NCI-H187 (cell line): ENCODE results near the gene PRG3.
A peak's percentile ranks its signal among the peaks of the same experiment; 100 is the strongest.

Source experiments
- DNase-seq, 2 experiments: peaks; one replicate each; lab custom pipeline; 2025; lab: John Stamatoyannopoulos, UW

Gene PRG3

DNA sequence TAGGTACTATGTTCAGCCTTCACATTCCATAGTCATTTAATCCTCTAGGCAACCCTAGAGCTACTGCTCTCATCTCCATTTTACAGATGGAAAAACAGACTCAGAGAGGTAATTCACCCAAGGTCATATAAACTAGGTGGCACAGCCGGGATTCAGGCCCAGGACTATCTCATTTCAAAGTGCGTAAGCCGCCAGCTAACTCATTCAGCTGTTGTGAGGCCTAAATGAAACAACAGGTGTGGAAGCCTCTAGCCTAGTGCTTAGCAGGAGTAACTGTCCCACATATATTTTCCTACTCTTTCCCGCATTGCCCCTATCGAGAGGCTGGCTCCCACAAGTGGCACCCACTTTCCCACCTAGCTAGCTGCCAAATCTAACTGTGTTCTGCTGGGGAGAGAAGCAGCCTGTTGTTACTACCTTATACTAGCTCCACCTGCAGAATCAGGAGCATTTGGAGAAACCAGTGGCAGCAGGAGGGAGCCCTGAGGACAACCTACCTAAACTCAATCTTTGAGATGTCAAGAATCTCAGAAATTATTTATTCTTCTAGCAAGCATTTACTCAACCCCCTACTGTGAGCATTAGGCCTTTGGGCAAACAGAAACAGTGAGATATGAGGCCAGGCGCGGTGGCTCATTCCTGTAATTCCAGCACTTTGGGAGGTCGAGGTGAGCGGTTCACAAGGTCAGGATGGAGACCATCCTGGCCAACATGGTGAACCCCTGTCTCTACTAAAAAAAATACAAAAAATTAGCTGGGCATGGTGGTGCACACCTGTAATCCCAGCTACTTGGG lies 20.9 kb downstream of the PRG3 start:
- no peak for DNase-seq

DNA sequence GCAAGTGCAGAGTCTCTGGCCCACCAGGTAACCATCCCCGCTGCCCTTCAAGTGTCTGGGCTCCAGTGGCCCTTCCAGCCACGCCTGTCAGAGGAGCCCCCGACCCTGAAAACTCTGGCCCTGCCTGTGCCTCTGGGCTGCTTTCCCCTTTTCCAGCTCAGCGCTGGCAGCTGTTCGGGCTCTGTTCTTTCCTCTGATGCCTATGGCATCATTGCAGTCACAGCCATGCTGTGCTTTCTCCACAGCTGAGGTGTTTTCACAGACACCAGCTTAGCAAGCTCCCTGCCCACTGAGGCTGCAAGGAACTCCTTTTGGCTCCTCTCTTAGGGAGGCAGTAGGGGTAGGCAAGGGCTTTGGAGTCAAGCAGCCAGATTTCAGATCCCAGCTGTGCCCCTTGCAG lies 21.6 kb downstream of the PRG3 start:
- DNase-seq = no peak

DNA sequence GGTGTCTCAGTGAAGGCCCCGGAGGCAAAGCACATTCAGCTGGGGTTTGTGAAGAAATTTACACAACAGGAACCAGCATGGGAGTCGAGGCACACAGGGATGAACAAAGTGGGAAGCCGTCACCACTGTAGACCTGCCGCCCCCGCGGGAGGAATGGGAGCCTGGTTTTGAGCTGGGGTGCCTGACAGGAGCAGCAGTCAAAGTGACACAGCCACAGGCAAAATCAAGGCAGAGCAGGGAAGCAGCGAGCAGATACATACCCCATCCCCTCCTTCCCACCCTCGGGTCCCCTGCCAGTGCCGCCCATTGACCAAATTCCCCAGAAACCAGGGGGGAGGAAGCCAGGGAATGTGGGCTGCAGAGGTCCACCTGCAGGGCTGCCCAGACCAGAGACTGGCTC lies 22.0 kb downstream of the PRG3 start:
- no peak for DNase-seq

DNA sequence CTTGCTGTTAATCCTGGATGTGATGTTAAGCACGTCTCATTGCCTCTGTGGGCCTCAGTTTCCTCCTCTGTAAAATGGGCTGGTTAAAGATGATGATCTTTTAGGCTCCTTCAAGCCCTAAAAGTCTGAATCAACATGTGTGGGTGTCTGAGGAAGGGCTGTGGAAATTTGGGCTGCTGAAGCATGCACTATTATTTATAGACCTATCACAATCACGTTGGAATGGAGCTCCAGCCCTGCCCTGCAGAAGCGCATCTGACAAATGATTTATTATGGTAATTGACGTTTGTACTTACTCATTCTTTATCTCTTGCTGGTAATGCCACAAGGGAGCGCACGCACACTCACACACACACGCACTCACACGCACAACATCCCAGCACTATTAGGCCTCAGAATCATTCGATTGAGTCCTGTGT lies 22.4 kb downstream of the PRG3 start:
- DNase-seq = no peak

DNA sequence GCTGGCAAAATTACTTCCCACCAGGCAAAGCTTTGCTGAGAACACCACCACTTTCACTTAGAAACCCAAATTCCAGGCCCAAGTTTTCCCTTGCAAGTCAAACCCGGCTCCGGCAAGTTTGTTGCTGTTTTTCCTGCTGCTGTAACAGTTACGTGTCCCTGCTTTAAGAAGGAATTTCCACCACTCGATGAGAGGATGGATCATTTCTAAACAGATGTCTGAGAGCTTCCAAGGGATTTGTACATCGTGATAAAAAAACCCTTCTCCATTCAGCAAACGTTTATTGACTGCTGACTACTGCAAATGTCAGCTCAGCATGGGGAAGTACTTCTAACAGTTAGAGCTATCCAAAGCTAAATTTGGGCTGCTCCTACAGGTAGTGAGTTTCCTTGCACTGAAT lies 23.1 kb downstream of the PRG3 start:
- no peak for DNase-seq

DNA sequence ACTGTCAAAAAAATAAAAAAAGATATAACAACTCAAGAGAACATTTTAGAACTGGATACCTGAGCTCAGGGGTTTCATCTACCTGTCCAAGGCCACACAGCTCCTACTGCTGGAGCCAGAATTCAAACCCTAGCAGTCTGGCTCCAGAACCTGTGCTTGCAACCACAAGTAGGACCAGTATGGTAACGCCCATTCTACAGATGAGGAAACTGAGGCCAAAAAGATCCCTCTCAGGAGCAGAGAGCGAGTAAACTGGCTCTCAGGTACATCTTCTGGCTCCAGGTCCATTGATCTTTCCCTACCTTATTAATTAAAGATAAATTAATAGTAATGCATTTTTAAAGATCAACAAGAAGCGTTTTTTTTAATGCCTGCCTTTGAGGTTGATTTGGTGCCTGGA lies 23.6 kb downstream of the PRG3 start:
- DNase-seq = no peak

DNA sequence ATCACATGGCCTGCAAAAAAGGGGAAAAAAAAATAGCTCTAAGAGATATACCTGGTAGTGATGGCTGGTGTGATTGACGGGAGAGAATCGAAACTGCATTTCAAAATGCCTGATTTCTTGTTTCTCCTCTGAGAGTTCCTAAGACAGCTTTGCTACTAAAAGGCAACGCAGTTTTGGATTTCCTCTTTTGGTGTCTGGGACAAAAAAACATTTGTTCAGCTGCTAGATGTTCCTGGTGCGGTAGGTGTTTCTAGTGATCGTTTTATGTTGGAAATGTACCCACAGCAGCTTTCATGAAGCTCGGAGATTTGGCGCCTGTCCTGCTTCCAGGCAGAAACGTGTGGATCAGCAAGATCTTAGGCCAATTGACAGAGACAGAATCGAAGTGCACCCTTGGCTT lies 24.7 kb downstream of the PRG3 start:
- DNase-seq = no peak

DNA sequence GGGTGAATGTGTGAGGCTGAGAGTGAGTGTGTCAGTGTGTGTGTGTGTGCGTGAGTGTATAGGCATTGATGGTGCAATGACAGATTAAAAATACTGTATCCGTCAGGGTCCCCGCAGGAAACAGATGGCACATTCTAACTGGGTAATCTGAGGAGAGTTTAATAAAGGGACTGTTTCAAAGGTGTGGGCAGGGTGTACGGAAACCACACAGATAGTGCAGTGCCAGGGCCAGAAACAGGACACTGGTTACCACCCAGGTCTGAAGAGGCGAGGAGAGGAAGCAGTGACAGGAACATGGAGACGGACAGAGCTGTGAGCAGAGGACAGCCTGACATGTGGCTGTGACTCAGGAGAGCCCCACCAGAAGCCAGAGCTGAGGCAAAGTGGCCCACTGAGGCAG lies 26.3 kb downstream of the PRG3 start:
- no peak for DNase-seq

DNA sequence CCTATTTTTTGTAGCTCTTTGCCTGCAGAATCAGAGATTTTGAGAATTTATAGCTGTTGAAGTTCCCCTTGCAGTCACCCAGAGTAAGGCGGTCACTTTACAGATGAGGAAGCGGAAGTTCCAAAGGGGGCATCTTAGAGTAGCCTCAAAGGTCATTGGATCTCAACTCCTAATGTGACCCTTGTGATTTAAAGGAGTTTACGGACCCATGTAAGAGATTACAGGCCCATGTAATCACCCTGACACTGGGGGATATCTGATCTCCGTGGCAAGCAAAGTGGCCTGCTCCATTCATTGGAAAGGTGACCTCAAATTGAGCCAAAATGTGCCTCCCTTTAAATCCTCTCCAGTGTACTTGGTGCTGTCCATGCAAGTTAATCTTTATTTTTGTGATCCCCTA lies 27.1 kb downstream of the PRG3 start:
- DNase-seq = no peak

DNA sequence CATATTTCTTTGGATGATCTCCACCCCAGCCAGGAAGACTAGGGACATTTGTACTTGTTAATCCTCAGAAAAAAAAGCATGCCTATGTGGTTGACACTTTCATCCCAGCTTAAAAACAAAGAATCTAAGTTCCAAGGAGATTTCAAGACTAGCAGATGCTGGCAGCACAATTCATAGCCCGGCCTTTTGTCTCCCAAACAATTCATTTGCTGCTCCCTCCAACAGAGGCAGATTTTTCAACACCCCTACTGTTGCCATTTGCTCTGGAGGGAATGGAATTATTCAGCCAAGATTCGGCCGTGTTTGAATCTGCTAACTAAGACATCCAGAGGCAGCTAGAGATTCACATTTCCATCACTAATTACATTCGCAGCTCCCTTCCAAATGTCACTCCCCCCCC lies 27.5 kb downstream of the PRG3 start:
- no peak for DNase-seq

DNA sequence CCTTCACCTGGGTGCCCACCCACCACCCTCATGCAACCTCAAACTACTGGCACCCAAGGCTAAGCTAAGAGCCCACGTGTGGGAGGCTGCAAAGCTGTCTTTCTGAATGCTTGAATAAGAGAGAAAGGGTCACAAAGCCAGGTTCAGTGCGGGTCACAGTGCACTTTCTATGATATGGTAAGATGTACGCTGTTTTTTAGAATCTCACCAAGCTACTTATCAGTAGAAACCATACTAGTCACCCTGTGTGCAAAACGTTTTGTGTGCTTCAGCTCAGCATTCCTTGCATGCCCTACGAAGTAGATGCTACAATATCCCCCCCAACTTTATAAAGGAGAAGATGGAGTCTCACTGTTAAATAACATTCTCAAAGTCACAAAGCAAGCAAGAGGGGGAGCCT lies 27.9 kb downstream of the PRG3 start:
- DNase-seq = no peak

DNA sequence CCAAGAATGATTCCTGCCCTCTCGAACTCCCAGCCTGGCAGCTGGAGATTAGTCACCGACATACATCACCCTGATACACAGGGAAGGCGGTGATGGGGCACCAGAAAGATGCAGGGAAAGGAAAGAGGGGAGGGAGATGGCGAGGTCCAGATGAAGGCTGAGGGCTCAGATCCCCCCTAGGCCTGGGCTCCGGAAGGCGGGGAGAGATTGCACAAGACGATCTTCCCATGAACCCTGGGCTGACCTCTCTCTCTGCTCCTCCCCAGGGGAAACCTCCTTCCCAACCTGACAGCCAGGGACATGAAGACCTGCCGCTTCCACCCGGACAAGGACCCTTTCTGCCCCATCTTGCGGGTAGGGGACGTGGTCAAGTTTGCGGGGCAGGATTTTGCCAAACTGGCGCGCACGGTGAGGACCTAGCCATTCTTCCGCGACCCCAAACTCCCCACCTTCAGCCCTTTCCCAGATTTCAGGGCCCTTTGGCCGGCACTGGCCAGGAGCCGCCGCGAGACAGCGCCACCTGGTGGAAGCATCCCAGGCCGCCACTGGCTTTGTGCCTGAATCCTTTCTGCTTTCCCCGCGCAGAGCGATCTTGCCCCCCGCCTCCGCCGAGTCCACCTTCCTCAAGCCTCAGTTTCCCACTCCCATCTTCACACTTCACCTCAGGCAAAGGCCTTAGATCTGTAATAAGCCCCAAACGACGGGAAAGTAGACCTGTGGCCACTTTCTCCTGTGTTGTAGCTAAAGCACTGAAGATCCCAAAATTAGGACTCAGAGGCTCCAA lies 31.3 kb downstream of the PRG3 start:
- DNase-seq = peak in 1 of 2 experiments; percentile 7

DNA sequence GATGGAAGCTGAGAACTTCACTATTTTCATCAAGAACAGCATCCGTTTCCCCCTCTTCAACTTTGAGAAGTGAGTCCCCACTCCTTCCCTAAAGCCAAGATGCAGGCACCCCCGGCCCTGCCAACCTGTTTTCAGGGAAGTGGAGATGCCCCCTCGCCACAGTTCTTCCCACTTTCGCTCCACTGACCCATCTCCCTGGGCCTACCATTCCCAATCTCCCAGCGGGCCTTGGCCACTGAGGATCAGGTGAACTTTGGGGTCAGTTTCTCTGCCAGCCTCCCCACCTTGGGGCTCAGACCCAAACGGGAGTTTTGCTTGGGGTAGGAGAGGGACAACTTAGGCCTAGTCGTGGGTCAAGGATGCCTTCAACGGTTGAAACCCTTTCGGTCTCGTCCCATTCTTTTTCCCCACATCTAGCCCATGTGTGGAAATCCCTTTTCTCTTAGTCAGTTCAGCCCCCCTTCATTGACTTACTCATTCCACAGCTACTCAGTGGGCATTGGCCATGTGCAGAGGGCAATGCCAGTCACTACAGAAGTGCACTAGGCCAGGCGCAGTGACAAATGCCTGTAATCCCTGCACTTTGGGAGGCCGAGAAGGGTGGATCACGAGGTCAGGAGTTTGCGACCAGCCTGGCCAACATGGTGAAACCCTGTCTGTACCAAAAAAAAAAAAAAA lies 32.2 kb downstream of the PRG3 start:
- DNase-seq = no peak

DNA sequence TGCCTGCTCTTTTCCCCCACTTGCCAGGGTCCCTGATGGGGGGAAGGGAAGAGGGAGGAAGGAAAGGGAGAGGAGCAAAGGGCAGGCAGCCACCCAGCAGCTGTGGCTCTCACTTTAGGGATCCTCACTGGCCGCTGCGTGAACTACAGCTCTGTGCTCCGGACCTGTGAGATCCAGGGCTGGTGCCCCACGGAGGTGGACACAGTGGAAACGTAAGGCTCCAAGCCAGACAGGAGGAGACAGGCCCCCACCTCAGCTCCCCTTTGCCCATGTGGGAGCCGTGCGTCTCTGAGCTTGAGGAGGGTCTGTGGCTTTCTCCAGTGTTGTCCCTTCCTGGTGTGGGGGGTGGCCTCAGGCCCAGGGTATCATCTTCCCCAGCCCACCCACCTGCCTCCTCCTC lies 32.9 kb downstream of the PRG3 start:
- no peak for DNase-seq

DNA sequence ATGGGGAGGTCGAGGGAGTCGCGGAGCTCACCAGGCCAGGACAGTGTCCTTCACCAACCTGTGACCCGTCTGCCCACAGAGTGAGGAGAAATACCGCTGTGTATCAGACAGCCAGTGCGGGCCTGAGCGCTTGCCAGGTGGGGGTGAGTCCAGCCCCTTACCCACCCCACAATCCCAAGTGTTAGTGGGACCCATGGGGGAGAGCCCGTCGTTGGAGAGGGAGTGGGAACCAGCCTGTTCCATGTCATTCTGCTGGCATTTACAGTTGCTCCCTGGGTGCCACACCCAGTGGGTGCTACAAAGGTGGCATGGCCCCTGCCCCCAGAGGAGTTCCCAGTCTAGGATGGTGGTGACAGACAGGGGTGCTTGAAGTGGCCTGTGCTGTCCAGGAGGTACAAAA lies 33.6 kb downstream of the PRG3 start:
- DNase-seq = no peak

DNA sequence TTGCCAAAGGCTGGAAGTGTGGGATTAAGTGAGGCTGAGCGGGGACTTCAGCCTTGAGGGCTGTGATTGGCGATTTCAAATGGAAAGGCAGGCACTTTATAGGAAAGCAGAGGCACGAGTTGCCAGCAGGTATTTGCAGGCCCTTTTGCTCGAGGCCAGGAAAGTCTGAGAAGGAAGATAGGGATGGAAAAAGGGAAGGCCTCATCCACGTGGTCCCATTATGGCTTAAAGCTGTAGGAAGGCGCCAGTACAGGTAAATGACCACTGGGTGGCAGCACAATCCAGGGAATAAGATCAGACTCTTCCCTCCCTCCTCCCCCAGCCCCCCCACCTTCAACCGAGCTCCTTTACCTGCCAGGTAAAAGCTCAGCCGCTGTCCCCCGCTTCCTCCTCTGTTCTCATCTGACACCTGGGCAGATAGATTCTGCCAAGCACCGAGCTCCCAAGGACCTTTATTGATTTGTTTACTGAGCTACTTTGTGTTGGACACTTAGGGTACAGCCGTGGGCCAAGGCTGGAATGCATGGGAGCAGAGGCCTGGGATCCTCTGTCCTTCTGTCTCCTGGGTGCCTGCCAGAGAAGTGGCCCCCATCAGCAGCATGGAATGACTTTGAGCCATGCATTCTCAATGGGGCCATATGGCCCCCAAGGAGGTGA lies 35.3 kb downstream of the PRG3 start:
- peak; percentile 52 to 56 for DNase-seq

DNA sequence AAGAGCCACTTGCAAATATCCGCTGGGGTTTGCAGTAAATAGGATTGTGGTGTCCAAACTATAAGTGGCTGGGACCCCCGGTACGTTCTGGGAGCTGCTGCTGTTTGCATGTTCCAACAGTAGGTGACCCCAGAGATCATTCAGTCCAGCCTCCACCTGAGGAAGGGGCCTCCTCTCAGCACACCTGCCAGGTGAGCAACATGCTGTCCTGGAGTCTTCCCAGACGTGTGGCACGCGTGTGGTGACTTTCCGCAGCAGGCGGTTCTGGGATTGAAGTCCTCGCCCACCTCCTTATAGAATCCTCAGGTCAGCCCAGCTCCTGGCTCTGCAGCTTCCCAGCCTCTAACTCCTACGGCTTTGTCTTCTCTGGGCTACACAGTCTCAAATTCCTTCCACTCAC lies 36.1 kb downstream of the PRG3 start:
- DNase-seq = no peak

DNA sequence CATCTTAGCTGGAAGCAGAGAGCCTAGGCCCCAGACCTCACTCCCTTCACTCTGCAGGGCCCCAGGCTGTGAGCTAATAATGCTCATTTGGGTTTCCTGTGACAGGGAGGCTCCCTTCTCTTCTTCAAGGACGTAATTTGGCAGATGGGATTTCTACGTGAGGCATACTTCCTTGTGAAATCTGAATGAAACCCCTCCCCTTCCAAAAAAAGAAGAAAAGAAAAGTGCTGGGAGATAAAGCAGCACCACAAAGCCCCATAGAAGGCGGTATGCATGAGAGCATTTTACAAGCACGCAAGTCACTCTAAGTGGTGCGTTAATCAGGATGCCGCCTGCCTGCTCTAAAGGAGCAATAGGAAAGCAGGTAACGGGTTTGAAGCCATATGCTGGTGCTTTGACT lies 37.1 kb downstream of the PRG3 start:
- DNase-seq = peak; percentile 10 to 31

DNA sequence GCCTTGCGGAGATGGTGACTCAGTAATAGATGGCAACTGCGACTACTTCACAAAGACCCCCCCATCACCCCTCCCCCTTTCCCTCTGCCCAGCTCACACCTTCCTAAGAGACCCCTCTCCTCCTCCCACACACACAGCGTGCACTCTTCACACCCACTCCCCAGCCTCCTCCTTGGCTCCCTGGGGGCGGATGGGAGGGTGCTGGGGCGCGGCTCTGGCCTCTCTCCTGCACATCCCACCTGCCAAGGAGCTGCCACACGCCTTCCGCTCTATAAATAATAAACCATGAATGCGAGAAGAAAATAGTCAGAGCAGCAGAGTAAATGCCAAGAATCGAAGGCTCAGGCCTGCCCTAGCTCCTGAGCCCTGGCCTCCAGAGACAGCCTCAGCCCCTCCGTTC lies 38.2 kb downstream of the PRG3 start:
- DNase-seq = no peak

DNA sequence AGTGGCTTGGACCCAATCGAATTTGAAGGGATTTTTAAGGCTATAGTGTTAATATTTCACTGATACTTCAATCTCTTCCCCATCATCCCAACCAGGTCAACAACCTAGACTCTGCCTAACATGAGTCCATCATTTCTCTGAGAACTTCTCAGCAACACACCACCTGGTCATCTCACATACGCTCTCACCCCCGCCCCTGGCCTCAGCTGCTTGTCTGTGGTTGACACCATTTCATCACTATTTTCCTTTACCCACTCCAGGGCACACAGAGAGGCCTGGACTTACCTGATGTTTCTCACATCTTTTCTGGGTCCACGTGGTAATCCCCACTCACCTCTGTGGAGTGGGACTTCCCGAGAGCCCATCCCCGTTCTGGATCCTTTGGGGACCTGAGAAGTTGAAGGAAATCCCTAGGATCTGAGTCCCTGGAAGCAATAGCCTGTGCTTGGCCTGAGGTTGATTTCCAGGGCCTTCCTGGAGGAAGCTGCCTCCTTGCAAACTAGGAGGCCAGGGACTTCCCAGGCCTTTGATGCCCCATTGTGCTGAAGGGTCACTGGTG lies 39.6 kb downstream of the PRG3 start:
- DNase-seq = no peak

DNA sequence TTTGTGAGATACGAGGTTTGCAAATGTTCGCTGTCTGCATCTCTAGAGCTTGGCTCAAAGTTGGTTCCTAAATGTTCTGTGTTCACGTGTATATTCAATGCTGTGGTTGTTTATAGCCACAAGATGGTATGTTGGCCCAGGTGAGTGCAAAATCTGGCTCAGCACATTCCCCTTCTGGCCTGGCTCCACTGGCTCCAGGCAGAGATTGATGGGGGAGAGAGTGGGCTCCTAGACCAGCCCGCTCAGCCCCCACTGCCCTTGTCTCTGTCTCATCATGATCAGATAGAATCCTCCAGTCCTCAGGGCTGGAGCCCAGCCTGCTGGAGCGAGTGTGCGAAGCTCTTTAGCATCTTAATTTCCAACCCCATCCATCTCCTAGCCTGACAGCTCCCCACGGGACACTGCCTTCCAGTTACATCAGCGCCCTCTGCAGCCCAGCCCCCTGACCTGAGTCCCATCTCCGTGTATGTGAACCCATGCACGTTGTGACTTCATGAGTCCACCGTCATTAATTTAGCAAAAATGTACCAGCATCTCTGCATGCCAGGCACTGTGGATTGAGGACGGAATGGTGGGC lies 40.8 kb downstream of the PRG3 start:
- no peak for DNase-seq

DNA sequence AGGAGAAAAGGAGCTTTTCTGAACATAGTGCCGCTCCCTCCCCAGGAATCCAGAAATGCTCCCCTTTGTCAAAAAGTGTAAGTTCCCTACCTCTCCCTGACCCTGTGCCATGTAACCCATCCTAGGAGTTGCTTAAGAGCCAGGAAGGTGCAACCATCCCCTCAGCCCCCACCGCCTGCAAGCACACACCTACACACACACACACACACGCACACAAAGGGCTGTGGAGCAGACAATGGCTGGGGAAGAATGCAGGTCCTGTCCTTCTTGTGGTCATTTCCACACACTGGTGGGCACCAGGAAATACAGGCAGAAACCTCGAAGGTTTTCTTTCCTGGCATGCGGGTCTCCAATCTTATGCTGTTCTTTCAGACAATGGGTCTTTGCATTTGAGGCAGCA lies 41.6 kb downstream of the PRG3 start:
- DNase-seq = no peak
